T47D (cell line): ENCODE data around the gene CFAP74.
"Not testable (repeated sequence)": the region's sequence is repeated elsewhere in the genome, so short reads cannot be mapped to it uniquely, and the experiment has no call there.

ENCODE experiments used
- DNase-seq, 2 experiments: peaks; one replicate each; pipeline versions ENCODE4 v3.0.0 to v3.0.0-alpha.2; 2011 to 2012; ENCODE audit warnings: low read depth in 1 of 2, low spot score in 1 of 2
- JUND ChIP-seq: IDR thresholded peaks from 2 replicates; pipeline ENCODE4 v1.6.1; 2012; ENCODE audit warnings: low read depth
- in situ Hi-C: cut with HindIII; loops from 2 replicates; pipeline ENCODE4 v1.10.0; 2016; ENCODE audit warnings: low sequenced_read_pairs, low pct_unique_long_range_greater_than_20kb

CFAP74 gene

GRCh38 chr1:1982379-1983232 is 21.0 kb downstream of the CFAP74 start:
- TF ChIP-seq JUND = no peak
- in situ Hi-C loops = no loop called here

DNA sequence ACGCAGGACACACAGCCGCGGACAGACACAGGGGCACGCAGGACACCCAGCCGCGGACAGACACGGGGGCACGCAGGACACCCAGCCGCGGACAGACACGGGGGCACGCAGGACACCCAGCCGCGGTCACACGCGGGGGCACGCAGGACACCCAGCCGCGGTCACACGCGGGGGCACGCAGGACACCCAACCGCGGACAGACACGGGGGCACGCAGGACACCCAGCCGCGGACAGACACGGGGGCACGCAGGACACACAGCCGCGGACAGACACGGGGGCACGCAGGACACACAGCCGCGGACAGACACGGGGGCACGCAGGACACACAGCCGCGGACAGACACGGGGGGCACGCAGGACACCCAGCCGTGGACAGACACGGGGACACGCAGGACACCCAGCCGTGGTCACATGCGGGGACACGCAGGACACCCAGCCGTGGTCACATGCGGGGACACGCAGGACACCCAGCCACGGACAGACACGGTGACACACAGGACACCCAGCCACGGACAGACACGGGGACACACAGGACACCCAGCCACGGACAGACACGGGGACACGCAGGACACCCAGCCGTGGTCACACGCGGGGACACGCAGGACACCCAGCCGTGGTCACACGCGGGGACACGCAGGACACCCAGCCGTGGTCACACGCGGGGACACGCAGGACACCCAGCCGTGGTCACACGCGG is 21.8 kb downstream of the CFAP74 start:
- DNase-seq, in situ Hi-C loops: not testable (repeated sequence)

More at GRCh38 chr1:1982379-1983232, 21.0 kb downstream of the CFAP74 start:
- DNase-seq = no peak

GRCh38 chr1:1981142-1981500 is 22.5 kb downstream of the CFAP74 start:
- DNase-seq = no peak
- in situ Hi-C loops = no loop called here
- no peak for TF ChIP-seq JUND

DNA sequence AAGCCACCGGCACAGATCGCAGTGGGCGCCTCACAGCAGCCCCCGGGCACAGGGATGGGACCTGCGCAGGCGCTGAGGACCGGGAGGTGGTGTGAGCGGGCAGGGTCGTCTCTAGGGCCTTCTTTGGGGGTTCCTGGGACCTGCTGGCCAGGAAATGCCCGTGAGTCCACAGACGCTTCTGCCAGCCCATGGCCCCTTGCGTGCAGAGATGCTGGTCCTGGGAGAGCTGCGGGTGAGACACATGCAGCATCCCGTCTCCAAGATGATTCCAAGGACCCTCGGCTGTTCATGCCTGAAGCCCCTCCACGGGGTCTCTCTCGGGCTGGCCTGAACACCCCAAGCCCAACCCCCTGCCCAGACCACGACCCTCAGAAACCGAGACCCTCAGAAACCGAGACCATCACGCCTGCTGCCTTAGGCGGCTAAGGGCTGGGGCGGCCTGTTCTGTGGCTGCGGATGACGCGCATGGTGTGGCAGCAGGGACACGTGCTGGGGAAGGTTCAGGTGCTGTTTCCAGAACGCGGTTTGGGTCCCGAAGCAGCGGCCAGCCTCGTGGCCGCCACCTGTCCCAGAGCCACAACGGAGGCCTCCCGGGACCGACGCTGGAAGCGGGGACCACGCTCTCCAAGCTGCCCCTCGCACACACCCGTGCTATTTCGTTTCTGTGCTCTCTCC is 23.0 kb downstream of the CFAP74 start:
- in situ Hi-C loops = no loop called here
- TF ChIP-seq JUND = no peak

GRCh38 chr1:1979482-1980165 is 24.0 kb downstream of the CFAP74 start:
- in situ Hi-C loops = no loop called here
- TF ChIP-seq JUND = no peak
- no peak for DNase-seq

More for the DNA sequence above, 23.0 kb downstream of the CFAP74 start:
- no peak for DNase-seq

DNA sequence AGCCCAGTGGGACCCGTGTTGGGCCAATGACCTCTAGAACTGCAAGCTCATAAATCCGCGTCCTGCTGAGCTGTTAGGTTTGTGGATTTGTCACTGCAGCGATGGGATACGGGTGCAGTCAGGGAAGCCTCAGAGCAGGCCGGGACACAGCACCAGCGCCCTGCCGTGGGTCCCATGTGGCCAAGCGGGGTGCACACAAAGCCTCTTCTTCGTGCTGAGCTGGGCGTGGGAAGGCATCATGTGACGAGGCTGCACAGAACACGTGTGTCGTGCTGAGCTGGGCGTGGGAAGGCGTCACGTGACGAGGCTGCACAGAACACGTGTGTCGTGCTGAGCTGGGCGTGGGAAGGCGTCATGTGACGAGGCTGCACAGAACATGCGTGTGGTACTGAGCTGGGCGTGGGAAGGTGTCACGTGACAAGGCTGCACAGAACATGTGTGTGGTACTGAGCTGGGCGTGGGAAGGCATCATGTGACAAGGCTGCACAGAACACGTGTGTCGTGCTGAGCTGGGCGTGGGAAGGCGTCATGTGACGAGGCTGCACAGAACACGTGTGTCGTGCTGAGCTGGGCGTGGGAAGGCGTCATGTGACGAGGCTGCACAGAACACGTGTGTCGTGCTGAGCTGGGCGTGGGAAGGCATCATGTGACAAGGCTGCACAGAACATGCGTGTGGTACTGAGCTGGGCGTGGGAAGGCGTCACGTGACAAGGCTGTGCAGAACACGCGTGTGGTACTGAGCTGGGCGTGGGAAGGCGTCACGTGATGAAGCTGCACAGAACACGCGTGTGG is 24.7 kb downstream of the CFAP74 start:
- in situ Hi-C loops = not testable (repeated sequence)

DNA sequence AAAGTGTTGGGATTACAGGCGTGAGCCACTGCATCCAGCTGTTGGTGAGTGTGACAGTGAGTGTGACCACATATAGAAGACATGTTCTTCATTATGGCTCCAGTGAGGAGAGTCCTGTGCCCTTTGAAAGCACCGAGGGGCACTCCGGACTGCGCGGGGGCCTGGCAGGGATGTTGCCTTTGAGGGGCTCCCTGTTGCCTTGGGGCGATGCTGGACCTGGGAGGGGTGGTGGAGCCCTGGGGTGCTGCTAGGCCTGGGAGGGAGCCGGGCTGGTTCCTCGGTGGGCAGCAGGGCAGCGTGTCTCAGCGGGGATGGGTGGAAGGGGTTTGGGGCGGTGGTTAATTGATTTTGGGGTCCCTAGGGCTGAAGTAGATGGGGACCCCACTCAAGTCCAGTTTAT is 25.5 kb downstream of the CFAP74 start:
- no peak for DNase-seq
- TF ChIP-seq JUND = no peak
- in situ Hi-C loops = no loop called here

More for the DNA sequence above, 24.7 kb downstream of the CFAP74 start:
- DNase-seq = not testable (repeated sequence)

GRCh38 chr1:1976031-1976430 is 27.6 kb downstream of the CFAP74 start:
- TF ChIP-seq JUND = no peak
- in situ Hi-C loops = no loop called here
- no peak for DNase-seq

- TF ChIP-seq JUND = no peak
- DNase-seq = no peak
- in situ Hi-C loops = no loop called here
These were observed 28.1 kb downstream of the CFAP74 start for GRCh38 chr1:1975535-1975934.

DNA sequence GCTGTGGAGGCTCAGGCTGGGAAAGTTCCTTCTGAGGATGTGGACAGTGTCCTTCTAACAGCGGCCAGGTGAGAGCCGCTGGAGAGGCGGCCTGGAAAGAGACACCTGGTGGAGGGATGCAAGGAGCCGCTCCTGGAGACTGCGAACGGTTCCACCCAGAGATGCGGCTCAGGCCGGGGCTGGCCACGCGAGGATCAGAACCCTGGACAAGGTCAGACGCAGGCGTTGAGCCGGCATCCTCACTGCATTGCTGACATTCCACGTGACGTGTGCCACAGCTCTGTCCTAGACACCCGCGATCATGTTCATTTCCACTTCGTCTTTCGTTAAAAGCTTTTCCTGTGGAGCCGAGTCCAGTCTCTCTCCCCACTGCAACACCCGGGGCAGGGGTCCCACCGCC is 28.8 kb downstream of the CFAP74 start:
- DNase-seq = no peak
- in situ Hi-C loops = no loop called here
- TF ChIP-seq JUND = no peak

DNA sequence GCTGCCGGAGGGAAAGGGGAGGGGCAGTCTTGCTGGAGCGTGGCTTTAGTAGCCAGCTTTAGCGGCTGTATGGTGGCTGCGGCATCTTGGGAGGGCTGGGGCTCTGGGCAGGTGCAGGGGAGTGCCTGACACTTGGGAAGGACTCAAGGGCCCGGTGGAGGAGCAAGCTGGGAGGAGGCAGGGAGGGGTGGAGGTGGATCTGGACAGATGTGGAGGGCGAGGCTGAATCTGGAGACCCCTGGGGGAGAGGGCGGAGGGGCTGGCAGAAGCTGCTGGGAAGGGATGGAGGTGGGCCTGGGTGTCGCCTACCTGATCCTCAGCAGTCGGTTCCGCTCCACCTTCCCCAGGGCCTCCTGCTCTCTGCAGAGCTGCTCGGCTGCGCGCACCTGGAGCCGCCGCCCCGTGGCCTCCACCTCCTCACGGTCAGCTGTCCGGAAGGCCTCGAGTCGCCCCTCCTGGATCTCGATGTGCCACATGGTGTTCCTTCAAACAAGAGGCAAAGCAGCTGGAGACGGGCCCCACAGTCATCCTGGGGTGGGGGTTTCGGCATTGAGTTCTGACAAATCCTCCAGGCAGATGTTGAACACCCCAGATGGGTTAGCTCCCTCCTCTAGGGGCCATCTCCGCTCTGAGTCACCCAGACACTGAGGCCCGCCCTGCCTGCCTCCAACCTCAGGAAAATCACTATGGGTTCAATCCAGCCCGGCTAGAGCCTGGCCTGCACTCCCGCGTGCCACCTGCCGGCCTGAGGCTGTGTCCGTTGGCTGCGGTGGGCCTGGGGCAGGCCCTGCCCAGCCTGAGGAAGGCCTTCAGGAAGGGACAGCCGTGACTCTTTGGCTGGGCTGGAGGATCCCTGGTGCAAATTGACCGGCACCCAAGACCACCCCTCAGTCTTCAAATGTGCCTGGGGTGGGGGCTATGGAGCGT is 29.6 kb downstream of the CFAP74 start:
- DNase-seq = no peak
- TF ChIP-seq JUND = no peak
- in situ Hi-C loops = no loop called here
